Endometrial microvascular endothelial cells (primary cell): ENCODE results near the gene LINGO3. TPM values are rescaled to one million over a fixed set of nuclear protein-coding genes. Genes with fewer than 3 reads are reported as not detected.
"Not testable (repeated sequence)": the region's sequence is repeated elsewhere in the genome, so short reads cannot be mapped to it uniquely, and the experiment has no call there.

Experiments used
- in situ Hi-C: cut with HindIII; loops from 2 replicates; pipeline ENCODE4 v1.10.0; 2017; ENCODE audit warnings: low sequenced_read_pairs, low pct_unique_long_range_greater_than_20kb; ENCODE audit errors: inconsistent ontology term
- total RNA-seq: library from RNA; depleted of rRNA; stranded (reverse); fragments of >200 nt; gene quantifications from one replicate; pipeline ENCODE4 v1.2.3, GENCODE V29; 2015; ENCODE audit errors: inconsistent ontology term

Gene LINGO3
- total RNA-seq, 1 donor from 2014 or later: not detected

GRCh38 chr19:2287585-2288337, 20.2 kb downstream of the LINGO3 start:
- in situ Hi-C loops: no loop called here

- in situ Hi-C loops: no loop called here
Measured at GRCh38 chr19:2286402-2287140, 21.4 kb downstream of the LINGO3 start.

DNA sequence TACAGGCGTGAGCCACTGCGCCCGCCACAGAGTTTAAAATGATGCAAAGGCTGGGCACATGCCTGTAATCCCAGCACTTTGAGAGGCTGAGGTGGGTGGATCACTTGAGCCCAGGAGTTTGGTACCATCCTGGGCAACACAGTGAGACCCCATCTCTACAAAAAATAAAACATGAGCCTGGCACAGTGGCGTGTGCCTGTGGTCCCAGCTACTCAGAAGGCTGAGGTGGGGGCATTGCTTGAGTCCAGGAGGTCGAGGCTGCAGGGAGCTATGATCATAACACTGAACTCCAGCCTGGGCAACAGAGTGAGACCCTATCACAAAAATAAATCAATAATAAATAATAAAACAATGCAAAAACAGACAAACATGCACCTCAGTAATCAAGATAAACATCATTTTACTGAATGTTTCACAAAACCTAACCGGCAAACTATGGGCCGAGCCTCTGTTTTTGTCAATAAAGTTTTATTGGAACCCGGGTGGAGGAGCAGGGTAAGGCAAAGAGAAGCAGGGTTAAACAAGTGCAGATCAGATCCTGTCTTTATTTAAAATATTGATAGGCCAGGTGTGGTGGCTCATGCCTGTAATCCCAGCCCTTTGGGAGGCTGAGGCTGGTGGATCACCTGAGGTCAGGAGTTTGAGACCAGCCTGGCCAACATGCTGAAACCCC, 24.0 kb downstream of the LINGO3 start:
- in situ Hi-C loops: no loop called here

GRCh38 chr19:2282862-2283237, 25.1 kb downstream of the LINGO3 start:
- in situ Hi-C loops: no loop called here

GRCh38 chr19:2282062-2282861, 25.7 kb downstream of the LINGO3 start, which contains the start of gene PEAK3:
PEAK3 (minus strand) TSS chr19:2282175; CDS start chr19:2280931, 1,244 bp downstream.
- in situ Hi-C loops: no loop called here

GRCh38 chr19:2281265-2282061, 26.5 kb downstream of the LINGO3 start:
- in situ Hi-C loops: not testable (repeated sequence)

GRCh38 chr19:2280633-2281264, 27.2 kb downstream of the LINGO3 start:
- in situ Hi-C loops: no loop called here

GRCh38 chr19:2278459-2279158, 29.3 kb downstream of the LINGO3 start:
- in situ Hi-C loops: no loop called here

GRCh38 chr19:2277138-2277537, 30.8 kb downstream of the LINGO3 start:
- in situ Hi-C loops: no loop called here

- in situ Hi-C loops: no loop called here
Measured at GRCh38 chr19:2276429-2276986, 31.4 kb downstream of the LINGO3 start.

GRCh38 chr19:2275588-2276428, 32.1 kb downstream of the LINGO3 start:
- in situ Hi-C loops: no loop called here

- in situ Hi-C loops: no loop called here
Measured at GRCh38 chr19:2274931-2275535, 32.9 kb downstream of the LINGO3 start.

GRCh38 chr19:2274185-2274711, 33.7 kb downstream of the LINGO3 start:
- in situ Hi-C loops: no loop called here

DNA sequence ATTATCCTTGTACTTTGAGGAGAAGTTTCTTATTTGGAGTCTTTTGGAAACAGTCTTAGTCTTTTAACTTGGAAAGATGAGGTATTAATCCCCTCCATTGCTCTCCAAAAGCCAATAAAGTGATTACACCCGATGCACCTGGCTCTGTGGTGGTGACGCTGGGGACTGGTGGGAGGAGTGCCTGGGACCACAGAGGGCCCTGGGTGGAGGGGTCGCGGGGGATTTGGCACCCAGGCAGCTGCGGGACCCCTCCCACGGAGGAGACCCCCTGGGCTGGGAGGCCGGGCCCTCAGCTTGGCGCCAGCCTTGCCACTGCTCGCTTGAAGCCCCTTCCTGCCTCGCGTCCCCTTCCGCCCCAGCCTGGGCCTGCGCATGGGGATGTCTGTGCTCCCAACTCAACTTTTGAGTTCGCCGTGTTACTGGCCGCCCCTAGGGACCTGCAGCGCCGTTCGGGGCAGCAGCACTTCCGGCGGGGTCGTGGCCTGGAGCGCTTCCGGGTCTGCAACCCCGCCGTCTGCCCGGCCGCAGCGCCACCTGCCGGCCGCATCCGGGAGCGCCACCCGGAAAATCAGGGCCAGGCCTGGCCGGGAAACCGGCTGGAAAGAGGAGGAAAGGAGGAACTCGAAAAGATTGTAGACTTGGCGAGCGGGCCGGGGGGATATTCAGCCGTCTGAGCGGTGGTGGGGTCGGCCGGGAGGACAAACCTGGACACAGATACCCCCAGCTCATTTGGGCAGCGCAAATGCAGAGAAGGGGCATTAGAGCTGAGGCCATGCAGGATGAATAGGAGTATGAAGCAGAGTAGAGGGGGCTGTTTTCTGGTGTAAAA, 34.4 kb downstream of the LINGO3 start:
- in situ Hi-C loops: no loop called here
